GM19043 (cell line): ENCODE measurements around the gene IGFLR1.
A peak's percentile ranks its signal among the peaks of the same experiment; 100 is the strongest.
"Not testable (repeated sequence)": the region's sequence is repeated elsewhere in the genome, so short reads cannot be mapped to it uniquely, and the experiment has no call there.

ENCODE experiments used
- ATAC-seq: cut with Tn5 transposase; IDR thresholded peaks from one replicate; pipeline ENCODE4 v1.9.1; 2021; ENCODE audit warnings: low read depth; ENCODE audit not compliant: unreplicated experiment

Gene IGFLR1

DNA sequence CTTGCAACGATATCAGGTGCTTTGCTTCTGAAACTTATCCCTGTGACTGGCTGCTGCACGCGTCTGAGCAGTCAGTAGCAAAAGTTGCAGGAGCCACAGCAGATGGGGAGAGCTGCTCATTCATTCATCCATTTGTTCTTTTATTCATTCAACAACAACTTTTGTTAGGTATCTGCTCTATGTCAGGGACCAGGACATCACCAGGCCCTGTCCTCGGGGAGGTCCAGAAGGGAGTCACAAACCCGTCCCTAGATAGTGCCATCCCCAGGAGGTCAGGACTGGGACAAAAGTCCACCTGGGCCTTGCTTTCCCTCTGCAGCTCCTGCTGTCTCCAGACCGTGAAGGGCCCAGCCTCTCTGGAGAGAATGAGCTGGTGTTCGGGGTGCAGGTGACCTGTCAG is 35.7 kb upstream of the IGFLR1 start:
- ATAC-seq: no peak

DNA sequence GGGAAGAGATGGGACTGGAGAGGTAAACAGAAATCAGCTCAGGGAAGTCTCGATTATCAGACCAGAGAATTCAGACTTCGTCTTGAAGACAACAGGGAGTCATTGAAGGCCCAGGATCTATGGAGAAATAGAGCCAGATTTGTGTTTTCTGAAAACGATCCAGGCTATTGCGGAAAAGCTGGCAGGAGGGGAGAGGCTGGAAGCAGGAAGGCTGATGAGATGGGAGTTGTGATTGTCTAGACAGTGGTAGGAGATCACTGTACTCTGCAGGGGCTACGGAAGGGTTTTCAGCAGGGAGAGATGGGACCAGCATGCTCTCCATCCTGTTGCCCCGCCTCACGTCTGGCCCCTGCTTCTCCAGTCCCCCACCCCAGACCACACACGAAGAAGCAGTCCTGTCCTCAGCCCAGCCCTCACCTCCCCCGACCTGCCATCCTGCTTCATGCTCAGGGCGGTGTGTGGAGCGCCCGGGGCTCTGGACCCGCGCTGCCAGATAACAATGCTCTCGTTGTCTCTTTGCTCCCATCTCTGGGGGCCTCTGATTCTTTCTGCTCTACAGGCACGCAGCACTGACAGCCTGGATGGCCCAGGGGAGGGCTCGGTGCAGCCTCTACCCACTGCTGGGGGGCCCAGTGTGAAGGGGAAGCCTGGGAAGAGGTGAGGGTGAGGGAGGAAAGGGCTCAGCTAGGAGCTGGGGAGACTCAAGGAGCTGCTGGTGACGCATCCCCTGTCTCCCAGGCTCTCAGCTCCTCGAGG is 35.0 kb upstream of the IGFLR1 start:
- no peak for ATAC-seq

DNA sequence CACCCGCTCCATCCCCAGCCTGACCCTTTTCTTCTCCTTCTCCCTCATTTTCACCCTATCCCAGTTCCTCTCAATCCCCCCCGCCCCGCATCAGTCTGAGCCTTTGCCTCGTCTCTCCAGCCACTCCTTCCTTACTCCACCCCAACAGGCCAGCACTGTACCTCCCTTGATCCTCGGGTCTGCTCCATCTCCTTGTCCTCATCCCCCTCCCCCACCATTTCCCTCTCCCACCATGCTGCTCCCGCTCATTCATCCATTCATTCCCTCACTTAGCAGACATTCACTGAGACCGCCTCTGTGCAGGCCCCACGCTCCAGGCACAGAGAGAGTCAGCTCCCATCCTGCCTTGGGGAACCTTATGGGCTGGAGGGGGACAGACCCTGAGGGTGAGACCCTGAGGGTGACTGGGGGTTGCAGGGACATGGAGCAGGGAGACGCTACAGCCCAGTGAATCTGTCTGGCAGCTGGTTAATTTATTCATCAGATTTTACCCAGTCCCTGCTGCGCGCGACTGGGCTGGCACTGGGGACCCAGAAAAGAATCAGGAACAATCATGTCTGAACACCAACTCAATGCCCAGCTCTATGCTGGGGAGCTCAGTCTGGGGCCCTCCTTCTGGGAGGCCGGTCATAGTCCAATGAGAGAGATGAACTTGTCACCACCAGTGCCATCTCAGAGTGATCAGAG is 34.0 kb upstream of the IGFLR1 start:
- no peak for ATAC-seq

DNA sequence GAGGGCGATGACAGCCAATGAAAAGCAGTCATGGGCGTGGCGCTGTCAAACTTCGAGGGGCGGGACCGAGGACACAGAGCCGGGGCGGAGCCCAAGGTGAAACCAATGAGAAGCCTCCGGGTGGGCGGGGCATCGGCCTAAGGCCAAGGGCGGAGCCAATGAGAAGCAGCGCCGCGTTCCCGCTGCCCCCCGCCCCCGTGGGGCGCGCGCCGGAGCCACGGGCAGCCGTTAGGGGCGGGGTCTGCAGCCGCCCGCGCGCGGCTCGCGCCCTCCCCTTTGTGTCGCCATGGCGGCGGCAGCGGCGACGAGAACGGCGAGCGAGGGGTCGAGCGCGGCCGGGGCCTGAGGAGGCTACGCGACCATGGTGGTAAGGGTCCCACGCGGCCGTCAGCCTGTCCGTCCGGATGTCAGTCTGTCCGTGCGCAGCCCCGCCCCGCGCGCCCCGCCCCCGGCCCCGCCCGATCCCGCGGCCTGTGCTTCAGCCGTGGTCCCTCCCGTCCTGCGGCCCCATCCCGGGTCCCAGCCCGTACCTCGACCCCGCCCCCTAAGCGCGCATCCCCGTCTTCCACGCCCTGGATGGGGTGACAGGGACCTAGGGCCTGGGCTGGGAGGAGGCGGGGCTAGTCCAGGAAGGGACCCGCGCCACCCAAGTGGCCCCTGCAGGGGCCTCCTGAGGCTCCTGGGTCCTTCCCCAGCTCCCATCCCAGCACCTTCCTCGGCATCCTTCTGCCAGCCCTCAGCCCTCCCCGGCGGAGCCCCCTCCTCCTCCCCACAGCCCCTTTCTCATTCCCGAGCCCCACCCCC is 33.2 kb upstream of the IGFLR1 start, which contains the start of gene ARHGAP33:
Gene ARHGAP33 (plus strand): TSS at position 267 of the 804 bp plus-strand sequence. CDS start 95 bp downstream, at position 362.
- ATAC-seq: peak; percentile 89

DNA sequence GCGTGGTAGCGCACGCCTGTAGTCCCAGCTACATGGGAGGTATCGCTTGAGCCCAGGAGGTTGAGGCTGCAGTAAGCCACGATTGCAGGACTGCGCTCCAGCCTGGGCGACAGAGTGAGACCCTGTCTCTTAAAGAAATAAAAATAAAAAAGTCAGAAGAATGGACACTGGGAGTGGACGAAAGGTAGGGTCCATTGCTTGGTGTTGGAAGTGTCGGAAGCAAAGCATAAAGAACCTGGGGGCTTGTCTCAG is 32.7 kb upstream of the IGFLR1 start:
- ATAC-seq: no peak

DNA sequence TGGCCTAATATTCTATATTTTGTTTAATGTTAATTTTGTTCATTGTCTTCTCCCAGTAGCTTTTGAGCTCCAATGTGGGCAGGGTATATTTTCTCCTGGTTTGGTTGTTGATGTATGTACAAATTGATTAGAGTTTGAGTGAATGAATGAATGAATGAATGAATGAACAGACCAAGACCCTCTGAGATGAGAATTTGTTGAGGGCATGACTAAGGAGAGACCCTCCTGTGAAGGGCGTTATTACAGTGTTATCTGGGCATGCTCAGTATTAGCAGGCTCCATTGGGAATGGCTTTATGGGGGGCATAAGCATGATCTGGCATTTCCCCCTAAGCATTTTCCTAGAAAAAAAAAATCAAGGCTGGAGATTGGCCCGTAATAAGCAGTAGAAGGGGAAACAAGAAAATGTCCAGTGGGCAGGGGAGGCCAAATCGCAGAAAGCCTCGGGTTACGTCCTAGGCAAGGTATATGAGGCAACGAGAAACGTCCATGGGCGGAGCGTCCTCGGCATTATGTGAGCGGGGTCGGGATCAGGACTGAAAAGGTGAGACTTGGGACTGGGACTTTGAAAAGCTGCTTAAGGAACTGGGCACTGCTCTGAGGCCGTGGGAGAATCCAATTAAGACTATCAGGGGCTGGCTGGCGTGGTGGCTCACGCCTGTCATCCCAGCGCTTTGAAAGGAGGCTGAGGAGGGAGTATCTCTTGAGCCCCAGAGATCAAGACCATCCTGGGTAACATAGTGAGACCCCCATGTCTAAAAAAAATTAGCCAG is 32.2 kb upstream of the IGFLR1 start:
- no peak for ATAC-seq

DNA sequence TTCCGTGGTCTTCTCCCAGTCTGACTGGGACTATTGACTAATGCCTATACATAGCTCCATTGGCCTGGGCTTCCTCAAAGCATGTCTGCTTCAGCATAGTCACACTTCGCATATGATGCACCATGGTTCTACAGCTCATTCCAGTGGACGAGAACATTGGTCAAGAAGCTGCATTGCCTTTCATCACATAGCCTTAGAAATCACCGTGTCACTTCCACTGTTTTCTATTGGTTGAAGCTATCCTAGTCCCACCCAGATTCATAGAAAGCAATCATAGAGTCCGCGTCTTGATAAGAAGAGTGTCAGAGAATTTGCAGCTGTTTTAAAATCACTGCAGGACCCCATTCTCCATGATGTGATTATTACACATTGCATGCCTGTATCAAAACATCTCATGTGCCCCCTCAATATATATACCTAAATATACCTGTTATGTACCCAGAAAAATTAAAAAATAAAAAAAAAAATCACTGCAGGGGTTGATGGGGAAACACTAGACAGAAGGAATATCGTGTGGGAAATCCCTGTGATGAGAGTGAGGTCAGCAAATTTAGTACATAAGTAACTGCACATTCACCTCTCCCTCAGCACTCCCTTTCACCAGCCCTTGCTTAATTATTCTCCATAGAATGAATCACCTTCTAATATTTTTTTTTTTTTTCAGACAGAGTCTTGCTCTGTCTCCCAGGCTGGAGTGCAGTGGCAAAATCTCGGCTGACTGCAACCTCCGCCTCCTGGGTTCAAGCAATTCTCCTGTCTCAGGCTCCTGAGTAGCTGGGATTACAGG is 31.0 kb upstream of the IGFLR1 start:
- ATAC-seq: no peak

DNA sequence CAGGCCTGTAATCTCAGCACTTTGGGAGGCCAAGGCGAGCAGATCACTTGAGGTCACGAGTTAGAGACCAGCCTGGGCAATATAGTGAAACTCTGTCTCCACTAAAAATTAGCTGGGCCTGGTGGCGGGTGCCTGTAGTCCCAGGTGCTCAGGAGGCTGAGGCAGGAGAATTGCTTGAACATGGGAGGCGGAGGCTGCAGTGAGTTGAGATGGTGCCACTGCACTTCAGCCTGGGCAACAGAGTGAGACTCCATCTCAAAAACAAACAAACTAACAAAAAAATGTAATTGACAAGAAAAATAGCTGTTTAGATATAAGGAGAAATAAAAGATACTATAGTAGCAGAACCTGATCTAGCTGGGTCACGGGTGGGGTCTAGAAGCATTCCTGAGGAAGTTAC is 30.1 kb upstream of the IGFLR1 start:
- ATAC-seq: not testable (repeated sequence)

DNA sequence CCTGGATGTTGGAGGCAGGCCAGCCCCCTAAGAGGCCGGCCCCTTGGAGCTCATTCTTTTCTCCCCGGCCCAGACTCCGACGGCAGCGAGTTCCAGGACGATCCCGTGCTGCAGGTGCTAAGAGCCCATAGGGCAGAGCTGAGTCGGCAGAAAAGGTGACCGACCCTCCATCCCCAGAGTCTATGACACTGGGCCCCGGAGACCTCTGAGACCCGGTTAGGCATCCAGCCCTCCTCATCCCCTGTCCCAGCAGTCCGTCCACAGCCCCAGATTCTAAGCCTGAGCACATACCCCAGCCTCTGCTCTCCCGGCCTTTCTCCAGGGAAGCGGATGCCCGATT is 25.8 kb upstream of the IGFLR1 start:
- ATAC-seq: no peak

DNA sequence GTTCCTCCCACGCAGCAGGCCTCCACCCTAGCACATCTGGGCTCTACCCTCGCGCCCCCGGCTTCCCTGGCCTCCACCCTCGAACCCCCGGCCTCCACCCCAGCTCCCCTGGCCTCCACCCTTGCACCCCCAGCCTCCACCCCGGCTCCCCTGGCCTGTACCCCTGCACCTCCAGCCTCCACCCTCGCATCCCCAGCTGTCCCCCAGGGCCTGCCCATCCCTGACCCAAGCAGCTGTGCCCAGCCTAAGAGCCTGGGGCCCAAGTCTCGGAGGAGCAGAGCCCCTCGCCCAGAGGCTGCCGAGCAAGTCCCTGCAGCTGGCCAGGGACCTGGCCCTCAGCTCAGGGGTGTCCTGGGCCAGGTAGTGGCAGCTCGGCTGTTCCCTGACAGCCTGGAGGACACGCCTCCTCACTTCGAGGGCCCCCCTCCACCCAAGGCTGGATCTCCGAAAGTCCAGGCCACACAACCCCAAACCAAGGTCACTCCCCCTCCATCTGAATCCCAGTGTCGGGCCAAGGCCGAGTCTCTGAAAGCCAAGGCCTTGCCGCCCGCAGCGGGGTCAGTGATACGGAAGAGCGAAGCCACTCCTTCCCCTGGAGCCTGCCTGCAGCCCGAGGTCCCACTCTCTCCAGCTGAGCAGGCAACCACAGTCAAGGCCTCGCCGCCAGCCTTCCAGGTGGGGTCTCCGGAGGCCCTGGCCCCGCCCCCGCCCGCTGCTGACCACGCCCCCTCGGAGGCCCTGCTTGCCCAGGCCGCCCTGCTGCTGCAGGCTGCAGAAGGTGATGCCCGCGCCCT is 25.2 kb upstream of the IGFLR1 start:
- ATAC-seq: no peak

DNA sequence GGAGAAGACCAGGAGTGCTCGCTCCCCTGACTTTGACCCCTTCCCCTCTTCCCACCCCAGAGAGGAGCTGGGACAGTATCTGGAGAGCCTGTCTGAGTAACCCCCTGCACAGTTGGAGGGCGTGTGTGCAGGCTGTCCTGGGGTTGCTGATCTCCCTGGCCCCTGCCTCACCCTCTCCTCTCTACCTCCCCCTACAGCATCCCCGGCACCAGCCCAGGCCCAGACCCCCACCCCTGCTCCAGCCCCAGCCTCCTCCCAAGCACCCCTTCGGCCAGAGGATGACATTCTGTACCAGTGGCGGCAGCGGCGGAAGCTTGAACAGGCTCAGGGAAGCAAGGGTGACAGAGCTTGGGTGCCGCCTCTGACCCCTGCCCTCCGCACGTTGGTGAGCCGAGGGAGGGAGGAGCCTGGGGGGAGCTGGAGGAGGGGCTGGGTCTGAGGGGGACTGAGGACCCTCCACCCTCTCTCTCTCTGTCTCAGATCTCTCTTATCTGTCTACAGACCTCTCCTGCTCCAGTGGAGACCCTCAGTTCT is 24.4 kb upstream of the IGFLR1 start:
- ATAC-seq: no peak

DNA sequence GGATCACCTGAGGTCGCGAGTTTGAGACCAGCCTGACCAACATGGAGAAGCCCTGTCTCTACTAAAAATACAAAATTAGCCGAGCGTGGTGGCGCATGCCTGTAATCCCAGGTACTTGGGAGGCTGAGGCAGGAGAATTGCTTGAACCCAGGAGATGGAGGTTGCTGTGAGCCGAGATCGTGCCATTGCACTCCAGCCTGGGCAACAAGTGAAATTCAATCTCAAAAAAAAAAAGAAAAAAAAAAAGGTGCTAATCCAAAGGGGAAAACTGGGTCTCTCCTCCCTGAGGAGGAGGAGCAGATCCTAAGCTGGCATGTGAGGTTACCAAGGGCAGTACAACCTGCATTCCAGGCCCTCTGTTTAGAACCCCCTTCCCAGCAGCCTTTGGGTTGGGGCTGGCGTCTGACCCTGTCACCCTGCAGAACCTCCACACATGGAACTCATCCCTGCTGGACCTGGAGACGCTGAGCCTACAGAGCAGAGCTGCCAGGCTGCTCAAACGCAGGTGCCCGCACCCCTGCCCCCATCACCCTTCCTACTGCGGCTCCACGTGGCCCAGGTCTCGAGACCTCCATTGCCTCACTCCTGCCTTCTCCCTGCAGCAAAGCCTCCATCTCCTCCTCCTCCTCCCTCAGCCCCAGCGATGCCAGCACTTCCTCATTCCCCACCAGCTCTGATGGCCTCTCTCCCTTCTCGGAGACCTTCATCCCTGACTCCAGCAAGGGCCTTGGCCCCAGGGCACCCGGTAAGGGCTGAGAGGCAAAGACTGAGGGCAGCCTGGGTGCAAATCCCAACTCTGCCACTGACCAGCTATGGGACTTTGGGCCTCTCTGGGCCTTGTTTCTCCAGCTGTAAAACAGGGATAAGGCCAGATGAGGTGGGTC is 22.4 kb upstream of the IGFLR1 start:
- ATAC-seq: no peak

DNA sequence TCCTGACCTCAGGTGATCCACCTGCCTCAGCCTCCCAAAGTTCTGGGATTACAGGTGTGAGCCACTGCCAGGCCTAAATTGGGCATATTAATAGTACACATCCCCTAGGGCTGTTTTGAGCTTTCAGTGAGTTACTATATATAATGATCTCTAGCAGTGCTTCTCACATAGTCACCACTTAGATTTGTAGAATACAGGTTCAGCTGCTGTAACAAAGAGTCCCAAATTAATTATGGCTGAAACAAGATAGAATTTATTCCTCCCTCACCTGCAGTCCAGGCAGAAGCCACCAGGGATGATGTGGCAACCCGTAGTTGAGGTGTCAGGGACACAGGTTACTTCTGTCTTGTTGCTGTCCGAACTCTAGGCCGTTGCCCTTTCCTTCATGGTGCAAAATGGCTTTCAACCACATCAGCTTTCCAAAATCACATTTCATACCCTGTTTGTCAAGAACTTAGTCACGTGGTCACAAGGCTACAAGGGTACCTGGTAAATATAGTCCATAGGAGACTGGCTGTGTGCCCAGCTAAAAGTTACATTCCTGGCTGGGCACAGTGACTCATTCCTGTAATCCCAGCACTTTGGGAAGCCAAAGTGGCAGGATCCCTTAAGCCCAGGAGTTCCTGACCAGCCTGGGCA is 18.6 kb upstream of the IGFLR1 start:
- ATAC-seq: no peak

DNA sequence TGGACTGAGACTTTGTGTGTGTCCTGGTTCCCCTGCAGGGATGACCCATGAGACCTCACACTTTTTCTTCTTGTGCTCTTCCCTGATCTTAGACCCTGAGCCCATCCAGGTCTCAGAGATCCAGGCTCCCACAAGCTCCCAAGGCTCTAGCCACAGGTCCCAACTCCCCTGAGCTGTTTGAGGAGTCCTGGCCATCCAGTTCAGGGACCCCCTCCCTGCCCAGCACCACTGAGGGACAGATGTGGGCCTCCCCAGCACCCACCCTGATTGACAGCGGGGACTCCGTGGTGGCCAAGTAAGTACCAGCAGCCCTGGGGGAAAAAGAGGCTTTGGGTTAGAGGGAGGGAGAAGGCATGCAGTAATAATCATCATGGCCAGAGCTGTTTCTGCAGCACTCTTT is 17.4 kb upstream of the IGFLR1 start:
- no peak for ATAC-seq

DNA sequence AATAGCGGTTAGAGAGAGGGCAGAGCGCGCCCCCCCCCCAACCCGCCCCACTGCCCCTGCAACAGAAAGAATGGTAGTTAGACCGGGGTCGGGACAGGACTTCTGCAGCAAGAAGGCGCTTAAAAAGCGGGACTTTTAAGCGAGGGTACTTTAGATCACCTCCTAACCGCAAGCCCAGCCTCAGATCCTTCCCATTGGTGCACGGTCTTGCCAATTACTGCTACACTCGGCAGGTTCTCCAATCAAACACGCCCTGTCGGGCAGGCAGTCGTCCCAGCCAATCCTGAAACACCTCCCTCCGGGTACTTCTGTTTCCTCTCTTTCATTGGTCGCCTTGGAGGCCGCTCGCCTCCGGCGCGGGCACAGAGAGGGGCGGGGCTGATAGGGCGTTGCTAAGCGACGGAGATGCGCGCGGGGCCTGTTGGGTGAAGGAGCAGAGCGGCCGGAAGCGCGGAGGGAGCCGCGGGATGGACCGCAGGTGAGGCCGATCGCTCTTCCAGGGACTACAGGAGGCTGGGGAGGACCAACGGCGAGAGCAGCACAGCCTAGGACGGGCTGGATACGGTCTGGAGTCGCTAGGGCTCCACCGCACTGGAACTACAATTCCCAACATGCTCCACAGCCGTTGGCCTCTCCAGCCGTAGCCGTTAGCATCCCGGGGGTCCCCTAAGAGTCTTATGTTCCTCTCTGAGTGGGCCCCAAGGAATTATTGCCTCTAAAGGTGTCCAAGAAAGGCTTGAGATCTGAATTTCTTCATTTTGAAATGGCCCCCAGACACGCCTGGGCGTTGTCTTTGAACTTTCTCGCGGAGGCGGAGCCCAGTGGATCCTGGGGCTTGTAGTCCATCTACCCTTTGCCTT is 15.7 kb upstream of the IGFLR1 start, which contains the start of gene PROSER3:
Gene PROSER3 (plus strand): TSS at position 428 of the 860 bp plus-strand sequence. CDS start 40 bp downstream, at position 468.
- peak; percentile 99 for ATAC-seq

DNA sequence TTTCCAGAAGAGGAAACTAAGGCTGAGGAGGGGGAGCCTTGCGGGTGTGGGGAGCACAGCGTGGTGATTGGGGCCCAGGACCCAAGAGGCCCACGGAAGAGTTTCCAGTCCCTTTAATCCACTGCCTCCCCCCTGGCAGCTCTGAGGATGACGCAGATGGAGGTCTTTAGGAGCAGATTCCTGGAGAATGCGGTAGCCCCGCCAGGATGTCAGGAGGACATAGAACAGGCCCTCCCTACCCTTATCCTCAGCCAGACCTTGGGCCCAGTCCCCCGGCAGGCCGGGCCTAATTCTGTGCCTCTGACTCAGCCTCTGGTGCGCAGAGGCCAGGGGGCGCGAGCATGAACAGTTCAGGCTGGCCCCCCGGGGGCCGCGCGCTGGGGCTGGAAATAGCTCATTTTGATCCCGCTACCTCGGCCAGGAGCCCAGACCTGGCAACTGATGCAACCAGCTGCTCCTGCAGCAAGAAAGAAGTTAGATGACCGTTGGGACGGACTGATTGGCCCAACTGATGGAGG is 15.0 kb upstream of the IGFLR1 start:
- ATAC-seq: no peak
